Ovary (tissue), 9 donors: Measurements from ENCODE around the gene SLC27A2. TPM values are rescaled to one million over a fixed set of nuclear protein-coding genes. Genes with fewer than 3 reads are reported as not detected.
"Not testable (repeated sequence)": the region's sequence is repeated elsewhere in the genome, so short reads cannot be mapped to it uniquely, and the experiment has no call there.

Experiments
- DNase-seq, 5 donors: peaks; one replicate each; pipeline ENCODE4 v3.0.0-alpha.2; 2019 to 2020
- H3K27ac ChIP-seq, 2 donors: fragments of 200-600 bp; one replicate each; pipeline versions ENCODE4 v1.5.1 to v1.8.0; 2019 to 2022
- H3K27me3 ChIP-seq: fragments of 200-600 bp; one replicate; pipeline ENCODE4 v1.8.0; 2022
- H3K36me3 ChIP-seq: fragments of 200-600 bp; sonication (generic); one replicate; pipeline ENCODE4 v1.5.1; 2019
- H3K4me1 ChIP-seq: one replicate; pipeline ENCODE4 v1.8.1; 2013; ENCODE audit warnings: mild to moderate bottlenecking, moderate library complexity; ENCODE audit not compliant: insufficient read depth
- H3K4me3 ChIP-seq: fragments of 200-600 bp; sonication (generic); one replicate; pipeline ENCODE4 v1.5.1; 2017
- H3K9me3 ChIP-seq, 2 donors: fragments of 200-600 bp in 1 of 2; sonication (generic) in 1 of 2; one replicate each; pipeline versions ENCODE4 v1.5.1 to v1.8.1; 2013 to 2019; ENCODE audit warnings: mild to moderate bottlenecking in 1 of 2, moderate library complexity in 1 of 2
- CTCF ChIP-seq, 3 donors: fragments of 450-650 bp in 2 of 3; fragments of 200-600 bp in 1 of 3; IDR thresholded peaks; one replicate each; pipeline versions ENCODE4 v1.5.1 to v1.8.0; 2016 to 2022; ENCODE audit warnings: antibody characterized with exemption in 3 of 3, mild to moderate bottlenecking in 1 of 3
- EP300 ChIP-seq: sonication (generic); formaldehyde crosslinking; IDR thresholded peaks from one replicate; pipeline ENCODE4 v1.6.1; 2017; ENCODE audit warnings: antibody characterized with exemption
- POLR2A ChIP-seq: fragments of 450-650 bp; IDR thresholded peaks from one replicate; pipeline ENCODE4 v1.6.1; 2017; ENCODE audit warnings: antibody characterized with exemption, mild to moderate bottlenecking, moderate library complexity
- WGBS, 3 donors: extraction: QIAGEN DNeasy Blood & Tissue Kit in 1 of 3; methylation state at CpG; one replicate each; pipeline versions ENCODE4 v1.1.5 to v1.1.7; 2013 to 2017; 5-methylcytosine and 5-hydroxymethylcytosine counted together
- intact Hi-C, 4 donors: fragments of 100-400 bp; cut with DNase I; formaldehyde crosslinking; loops; one replicate each; pipeline versions ENCODE4 v1.11.0 to v1.15.1; 2022 to 2023
- polyA plus RNA-seq, 2 donors: library from polyadenylated mRNA; stranded (reverse); fragments of 200-250 nt in 1 of 2; fragments of 350-450 nt in 1 of 2; fragmentation: Illumina TruSeq in 1 of 2; extraction: RNeasy Lipid Tissue Mini Kit (QIAGEN cat#74804) in 1 of 2; gene quantifications; one replicate each; pipeline ENCODE4 v1.2.3, GENCODE V29; 2013 to 2014
- total RNA-seq, 7 donors: library from RNA; depleted of rRNA in 2 of 7; stranded (reverse); fragments of >200 nt in 2 of 7; fragmentation: NEBNext Ultra II Directional in 3 of 7; extraction: Animal tissue kit (Norgen Biotek cat#: 25700) in 3 of 7; gene quantifications; one replicate each; pipeline versions ENCODE4 v1.1.0 to v1.2.4, GENCODE V29; 2016 to 2023
- donor health status: DM: no; HTN: no; CAD: no; lungs with moderate emphysema.
- donor health status: DM: no; HTN: no; CAD: no.
- donor health status: Bipolar disorder and iron deficiency.
- donor health status: DM: yes; HTN: yes; CAD: no.
- donor health status: DM: no; HTN: no; CAD: no.
- donor health status: DM: yes; HTN: yes; CAD: no.

SLC27A2 gene
- total and polyA plus RNA-seq, 9 donors: 0.10 to 4.7 (median 0.47) TPM; not detected in 2

GRCh38 chr15:50150851-50151250 is 31.1 kb upstream of the SLC27A2 start:
- Histone ChIP-seq H3K9me3 (no peaks in the 10 kb centered on the region), H3K27ac (no peak overlapping the region), H3K4me3 (no peak overlapping the region), H3K4me1 (no peaks in the 10 kb centered on the region), H3K36me3 (no peaks in the 10 kb centered on the region), H3K27me3 (no peaks in the 10 kb centered on the region)
- intact Hi-C loops: no loop called here
- no peak for DNase-seq
- no peak for TF ChIP-seq POLR2A
- no peak for TF ChIP-seq EP300
- no peak for TF ChIP-seq CTCF (IDR thresholded peaks at IDR 0.05)

GRCh38 chr15:50151476-50151875 is 30.5 kb upstream of the SLC27A2 start:
- intact Hi-C loops: no loop called here
- Histone ChIP-seq H3K27me3 (no peaks in the 10 kb centered on the region), H3K36me3 (no peaks in the 10 kb centered on the region), H3K27ac (no peak overlapping the region), H3K4me3 (no peak overlapping the region), H3K4me1 (no peaks in the 10 kb centered on the region), H3K9me3 (no peaks in the 10 kb centered on the region)
- TF ChIP-seq EP300 (no peak), POLR2A (no peak), CTCF (IDR thresholded peaks at IDR 0.05) (no peak)
- 85 to 95% (median 91%) methylated on average over 2 of the region's 2 CpGs for WGBS, 3 donors
- no peak for DNase-seq

GRCh38 chr15:50158236-50158635 is 23.8 kb upstream of the SLC27A2 start:
- H3K27ac ChIP-seq, H3K4me1 ChIP-seq, H3K4me3 ChIP-seq, H3K27me3 ChIP-seq, DNase-seq, H3K36me3 ChIP-seq, intact Hi-C loops, H3K9me3 ChIP-seq: not testable (repeated sequence)
- 92 to 98% (median 94%) methylated on average over 16 to 27 of the region's 28 CpGs for WGBS, 3 donors

- H3K27ac ChIP-seq: no peak overlapping the region
- H3K27me3 ChIP-seq: no peaks in the 10 kb centered on the region
- no peak for DNase-seq
- intact Hi-C loops: no loop called here
- no peaks in the 10 kb centered on the region for H3K4me1 ChIP-seq
- WGBS, 3 donors: 59 to 84% (median 67%) methylated on average over 2 of the region's 2 CpGs
- no peak for TF ChIP-seq CTCF (IDR thresholded peaks at IDR 0.05)
- TF ChIP-seq EP300: no peak
- no peak overlapping the region for H3K4me3 ChIP-seq
- no peaks in the 10 kb centered on the region for H3K9me3 ChIP-seq
- no peaks in the 10 kb centered on the region for H3K36me3 ChIP-seq
These were observed 18.9 kb upstream of the SLC27A2 start for GRCh38 chr15:50162969-50163718.

GRCh38 chr15:50163719-50164410 is 18.1 kb upstream of the SLC27A2 start:
- no peak overlapping the region for H3K4me3 ChIP-seq
- TF ChIP-seq CTCF (IDR thresholded peaks at IDR 0.05) (no peak), POLR2A (no peak), EP300 (no peak)
- H3K27me3 ChIP-seq: no peaks in the 10 kb centered on the region
- H3K9me3 ChIP-seq: no peaks in the 10 kb centered on the region
- H3K4me1 ChIP-seq: no peaks in the 10 kb centered on the region
- intact Hi-C loops: no loop called here
- H3K36me3 ChIP-seq: no peaks in the 10 kb centered on the region
- H3K27ac ChIP-seq: no peak overlapping the region
- 46 to 92% (median 90%) methylated on average over 2 of the region's 2 CpGs for WGBS, 3 donors
- DNase-seq: no peak
